ENCODE measurements around the gene SH2D1B.
A peak's percentile ranks its signal among the peaks of the same experiment; 100 is the strongest.
"Not testable (repeated sequence)": the region's sequence is repeated elsewhere in the genome, so short reads cannot be mapped to it uniquely, and the experiment has no call there.

Gene SH2D1B

DNA sequence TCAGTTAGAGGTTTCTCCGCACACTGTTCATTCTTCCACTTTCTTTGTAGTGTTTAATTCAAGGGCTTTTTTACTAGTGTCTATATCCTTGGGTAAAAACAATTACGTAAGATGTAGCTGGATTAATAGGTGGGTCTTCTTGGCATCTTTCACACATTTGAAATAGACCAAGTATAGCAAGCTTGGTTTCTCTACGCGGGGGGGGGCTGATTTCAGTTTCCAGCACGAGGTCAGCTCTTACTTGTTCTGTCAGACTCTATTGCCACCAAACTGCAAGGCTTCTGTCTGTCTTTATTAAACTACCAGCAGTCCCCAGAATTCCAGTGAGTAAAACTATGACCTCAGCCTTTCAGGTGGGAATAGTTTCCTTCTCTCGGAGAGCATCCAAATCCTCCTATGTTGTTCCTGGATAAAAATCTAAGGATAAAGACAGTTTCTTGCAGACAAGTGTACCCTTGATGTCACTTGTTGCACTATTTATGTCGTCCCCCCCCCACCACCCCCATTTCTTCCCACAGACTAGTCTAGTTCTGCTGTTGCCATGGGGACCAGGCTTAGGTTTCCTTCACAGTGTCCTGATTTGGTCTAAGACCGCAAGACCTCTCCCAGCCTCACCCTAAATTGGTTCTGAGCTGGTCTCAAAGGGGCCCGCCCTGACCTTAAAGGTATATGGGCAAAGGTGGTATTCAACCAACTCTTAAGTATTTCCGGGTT is 52.3 kb downstream of the SH2D1B start:
- no peak for DNase-seq

GRCh38 chr1:162358928-162359327 is 53.0 kb downstream of the SH2D1B start:
- DNase-seq = no peak

GRCh38 chr1:162357681-162358266 is 54.2 kb downstream of the SH2D1B start:
- DNase-seq = peak; percentile 33

GRCh38 chr1:162353702-162354101 is 58.2 kb downstream of the SH2D1B start:
- DNase-seq = no peak

DNA sequence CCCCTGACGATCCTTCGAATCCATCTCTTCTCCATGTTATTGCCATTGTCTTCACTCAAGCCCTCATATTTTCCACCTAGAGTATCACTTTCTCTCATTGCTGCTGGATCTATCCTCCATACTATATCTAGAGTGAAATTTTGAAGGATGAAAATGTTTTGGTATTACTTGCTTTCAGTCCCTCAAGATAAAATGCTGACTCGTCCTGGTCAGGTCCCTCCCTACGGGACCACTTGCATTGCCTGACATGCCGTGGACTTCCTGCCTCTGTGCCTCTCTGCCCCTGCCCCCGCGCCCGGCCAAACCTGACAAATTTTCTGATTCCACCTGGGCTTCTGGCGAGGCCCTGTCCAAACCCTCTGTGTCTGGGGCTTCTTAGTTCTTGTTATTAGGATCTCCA is 58.9 kb downstream of the SH2D1B start:
- DNase-seq = no peak

DNA sequence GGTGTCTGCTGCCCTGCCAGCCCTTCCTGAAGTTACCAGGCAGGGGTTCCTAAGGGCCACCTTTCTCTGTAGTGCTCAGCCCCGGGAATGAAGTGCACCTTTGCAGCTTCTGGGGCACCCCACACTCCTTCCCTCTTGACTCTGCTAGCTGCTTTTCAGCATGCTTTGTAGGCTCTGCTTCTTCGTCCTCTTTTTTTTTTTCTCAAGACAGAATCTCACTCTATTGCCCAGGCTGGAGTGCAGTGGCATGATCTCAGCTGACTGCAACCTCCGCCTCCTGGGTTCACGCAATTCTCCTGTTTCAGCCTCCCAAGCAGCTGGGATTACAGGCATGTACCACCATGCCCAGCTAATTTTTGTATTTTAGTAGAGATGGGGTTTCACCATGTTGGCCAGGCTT is 60.1 kb downstream of the SH2D1B start:
- not testable (repeated sequence) for DNase-seq

GRCh38 chr1:162351246-162351842 is 60.6 kb downstream of the SH2D1B start:
- DNase-seq = no peak

DNA sequence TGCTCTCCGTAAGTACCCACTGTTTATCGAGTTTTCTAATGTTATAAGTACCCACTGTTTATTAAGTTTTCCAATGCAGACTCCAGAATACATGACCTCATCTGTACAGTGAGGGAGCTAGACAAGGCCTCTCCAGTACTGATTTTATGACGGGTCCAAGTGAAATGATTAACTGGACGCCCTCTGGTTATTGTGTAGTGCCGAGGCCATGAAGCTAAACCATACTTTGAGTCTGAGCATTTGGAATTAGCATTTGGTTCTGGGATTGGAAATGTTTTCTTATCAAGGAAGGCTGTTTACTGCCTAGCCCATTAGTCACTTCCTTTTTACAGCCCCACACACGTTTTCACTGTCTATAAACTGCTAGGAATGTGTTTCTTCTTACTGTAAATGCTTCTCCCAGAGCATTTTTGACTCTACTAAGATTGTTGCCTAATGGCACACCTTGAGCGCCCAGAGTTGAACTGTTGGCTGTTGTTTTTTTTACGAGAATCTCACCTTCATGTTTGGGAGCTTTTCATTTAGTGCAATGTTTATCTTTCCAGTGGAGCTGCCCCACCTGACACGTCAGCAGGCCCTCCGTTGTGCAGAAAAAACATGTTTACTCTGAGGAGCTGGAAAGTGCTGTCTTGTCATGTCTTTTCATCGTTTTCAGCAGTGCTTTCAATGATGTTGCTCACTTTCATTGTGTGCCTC is 62.2 kb downstream of the SH2D1B start:
- no peak for DNase-seq

GRCh38 chr1:162347281-162347680 is 64.7 kb downstream of the SH2D1B start:
- DNase-seq = no peak

Data from activated CD4-positive, alpha-beta T cell treated with anti-CD3 and anti-CD28 coated beads, Interleukin-2, Interleukin-6, amounts not matched to agents 100 ng/mL and 50 ng/mL, durations not matched to agents 16 hours and 8 hours (primary cell).